SIG-M5 treated with dmso at 0.1 percent for 504 hours (cell line): Measurements from ENCODE around the gene TMEM51.
A peak's percentile ranks its signal among the peaks of the same experiment; 100 is the strongest.

ENCODE experiments used
- DNase-seq: peaks from one replicate; lab custom pipeline; 2025; ENCODE audit not compliant: unreplicated experiment; lab: John Stamatoyannopoulos, UW

Gene TMEM51

DNA sequence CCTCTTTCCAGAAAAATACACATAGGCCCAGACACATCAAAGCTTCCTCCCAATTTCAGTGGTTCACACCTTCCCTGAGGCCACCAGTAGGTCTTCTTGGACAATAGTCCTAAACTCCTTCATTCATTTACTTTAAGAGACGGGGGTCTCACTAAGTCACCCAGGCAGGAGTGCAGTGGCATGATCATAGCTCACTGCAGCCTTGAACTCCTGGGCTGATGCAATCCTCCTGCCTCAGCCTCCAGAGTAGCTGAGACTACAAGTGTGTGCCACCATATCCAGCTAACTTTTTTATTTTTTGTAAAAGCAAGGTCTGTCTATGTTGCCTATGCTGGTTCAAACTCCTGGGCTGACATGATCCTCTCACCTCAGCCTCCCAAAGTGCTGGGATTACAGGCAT is 85.2 kb downstream of the TMEM51 start:
- DNase-seq: no peak

DNA sequence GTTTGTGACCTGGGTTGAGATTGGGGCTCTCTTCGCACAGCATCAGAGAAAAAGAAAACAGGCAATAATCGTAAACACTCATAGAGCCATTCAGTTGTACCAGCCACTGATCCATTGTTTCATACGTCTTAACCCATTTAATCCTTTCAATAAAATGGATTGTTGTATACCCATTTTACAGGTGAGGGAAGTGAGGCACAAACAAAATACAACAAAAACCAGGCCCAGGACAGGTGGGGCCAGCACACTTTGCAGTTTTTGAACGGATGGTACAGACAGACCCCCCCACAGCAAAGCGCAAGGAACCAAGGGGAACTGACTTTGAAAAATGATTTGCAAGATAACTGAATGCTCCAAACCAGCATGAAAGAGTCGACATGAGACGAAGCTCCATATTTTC is 89.2 kb downstream of the TMEM51 start:
- no peak for DNase-seq

DNA sequence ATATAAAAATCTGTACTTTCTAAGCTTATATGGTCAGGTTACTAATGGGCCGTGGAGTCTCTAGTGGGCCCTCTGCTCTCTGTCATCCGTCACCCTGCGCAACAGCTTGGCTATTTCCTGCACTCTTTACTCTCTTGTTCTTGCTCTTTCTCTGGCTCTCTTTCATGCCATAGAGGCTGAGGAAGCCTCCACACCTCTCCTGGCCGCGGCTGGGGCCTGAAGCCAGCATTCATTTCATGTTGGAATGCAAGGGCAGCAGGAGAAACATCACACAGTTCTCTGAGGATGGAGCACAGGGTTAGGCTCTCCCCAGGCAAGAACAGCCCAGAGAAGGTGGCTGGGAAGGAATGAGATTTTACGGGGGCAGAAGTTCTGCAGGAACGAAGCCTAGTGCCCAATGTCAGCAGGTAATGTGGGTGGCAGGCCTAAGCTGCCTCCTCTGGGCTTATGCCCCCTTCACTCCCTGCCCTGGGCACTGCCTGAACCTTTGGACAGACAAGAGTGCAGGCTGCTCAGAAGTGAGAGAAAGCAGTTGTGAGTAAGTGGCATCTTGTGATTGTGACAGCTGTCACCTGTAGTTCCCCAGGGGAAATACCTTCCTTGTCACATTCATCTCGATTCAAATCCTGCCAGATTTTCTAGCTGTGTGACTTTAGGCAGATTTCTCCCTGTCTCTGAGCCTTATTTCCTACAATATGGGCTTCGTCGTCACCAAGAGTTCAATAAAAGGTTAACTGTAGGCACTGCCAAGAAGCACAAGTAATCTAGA is 89.9 kb downstream of the TMEM51 start:
- DNase-seq: no peak

DNA sequence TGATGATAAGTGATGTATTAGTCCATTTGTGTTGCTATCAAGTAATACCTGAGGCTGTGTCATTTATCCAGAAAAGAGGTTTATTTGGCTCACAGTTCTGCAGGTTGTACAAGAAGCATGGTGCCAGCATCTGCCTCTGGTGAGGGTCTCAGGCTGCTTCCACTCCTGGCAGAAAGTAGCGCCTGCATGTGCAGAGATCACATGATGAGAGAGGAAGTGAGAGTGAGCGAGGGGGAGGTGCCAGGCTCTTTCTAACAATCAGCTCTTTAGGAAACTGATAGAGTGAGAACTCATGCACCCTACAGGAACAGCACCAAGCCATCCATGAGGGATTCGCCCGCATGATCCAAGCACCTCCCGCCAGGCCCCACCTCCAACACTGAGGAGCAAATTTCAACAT is 91.3 kb downstream of the TMEM51 start:
- no peak for DNase-seq

DNA sequence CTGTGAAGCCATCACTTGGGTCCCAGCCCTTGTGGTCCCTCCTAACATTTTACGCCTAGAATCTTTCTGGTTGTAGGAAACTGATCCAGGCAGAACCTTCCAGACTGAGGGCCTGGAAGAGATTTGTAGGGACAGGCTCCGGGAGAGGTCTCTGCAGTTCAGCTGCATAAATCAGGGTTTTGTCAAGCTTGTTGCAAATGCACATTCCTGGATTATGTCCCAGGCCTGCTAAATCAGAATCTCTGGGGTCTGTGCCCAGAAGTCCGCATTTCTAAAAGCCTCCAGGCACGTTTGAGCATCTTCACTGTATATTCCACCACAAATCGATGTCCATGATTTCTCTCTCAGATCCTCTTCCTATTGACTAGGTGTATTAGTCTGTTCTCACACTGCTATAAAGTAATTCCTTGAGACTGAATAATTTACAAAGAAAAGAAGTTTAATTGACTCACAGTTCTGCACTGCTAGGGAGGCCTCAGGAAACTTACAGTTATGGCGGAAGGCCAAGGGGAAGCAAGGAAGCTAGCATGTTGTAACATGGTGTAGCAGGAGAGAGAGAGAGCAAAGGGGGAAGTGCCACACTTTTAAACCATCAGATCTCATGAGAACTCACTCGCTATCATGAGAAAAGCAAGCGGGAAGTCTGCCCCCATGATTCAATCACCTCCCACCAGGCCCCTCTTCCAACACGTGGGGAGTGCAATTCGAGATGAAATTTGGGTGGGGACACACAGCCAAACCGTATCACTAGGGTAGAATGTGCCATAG is 92.2 kb downstream of the TMEM51 start:
- DNase-seq: peak; percentile 5

DNA sequence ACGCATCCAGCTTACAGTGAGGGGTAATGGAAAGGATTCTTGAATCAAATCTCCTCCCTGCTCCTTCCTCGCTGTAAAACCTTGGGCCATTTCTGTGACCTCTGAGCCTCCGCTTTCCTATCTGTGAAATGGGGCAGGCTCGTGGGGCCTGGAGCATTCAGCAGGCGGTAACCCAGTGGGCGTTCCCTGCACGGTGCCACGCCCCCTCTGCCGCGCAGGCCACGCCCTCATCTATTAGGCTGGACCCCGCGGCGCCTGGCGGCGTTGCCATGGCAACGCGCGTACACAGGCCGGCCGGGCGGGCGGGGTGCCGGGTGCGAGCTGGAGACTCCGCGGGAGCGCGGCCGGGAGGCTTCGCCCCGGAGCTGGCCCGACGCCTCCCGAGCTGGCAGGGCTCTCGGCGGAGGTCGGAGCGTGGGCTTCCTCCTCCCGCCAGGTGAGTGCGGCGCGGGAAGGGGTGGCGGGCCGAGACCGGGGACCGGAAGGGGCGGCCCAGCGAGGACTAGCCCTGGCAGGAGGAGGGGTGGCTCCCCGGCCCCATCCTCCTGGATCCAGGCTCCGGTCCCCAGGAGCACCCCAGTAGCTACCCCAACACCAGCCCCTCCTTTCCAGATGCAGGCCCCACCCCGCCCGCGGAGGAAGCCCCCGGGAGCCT is 93.5 kb downstream of the TMEM51 start, which contains the start of gene FHAD1:
Gene FHAD1, plus strand, starts transcription at position 264 of the 655 bp plus-strand sequence. CDS start 4,562 bp downstream, outside the sequence.
- DNase-seq: no peak

DNA sequence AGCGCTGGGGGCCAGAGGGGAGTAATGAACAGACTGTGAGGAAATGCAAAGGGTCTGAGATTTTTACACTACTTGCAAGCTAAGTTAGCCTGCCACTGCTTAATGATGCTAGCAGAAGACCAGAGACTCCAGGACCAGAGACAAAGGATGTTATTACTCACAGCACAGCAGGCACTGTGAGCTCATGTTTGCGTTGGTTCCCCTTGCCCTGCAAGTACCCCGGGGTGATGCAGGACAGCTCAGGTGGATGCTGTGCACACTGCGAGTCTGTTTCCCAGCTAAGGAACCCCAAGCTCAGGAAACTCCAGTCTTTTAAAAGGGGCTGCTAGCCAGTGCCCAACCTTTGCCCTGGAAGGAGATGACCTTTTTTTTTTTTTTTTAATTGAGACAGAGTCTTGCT is 94.7 kb downstream of the TMEM51 start:
- no peak for DNase-seq

DNA sequence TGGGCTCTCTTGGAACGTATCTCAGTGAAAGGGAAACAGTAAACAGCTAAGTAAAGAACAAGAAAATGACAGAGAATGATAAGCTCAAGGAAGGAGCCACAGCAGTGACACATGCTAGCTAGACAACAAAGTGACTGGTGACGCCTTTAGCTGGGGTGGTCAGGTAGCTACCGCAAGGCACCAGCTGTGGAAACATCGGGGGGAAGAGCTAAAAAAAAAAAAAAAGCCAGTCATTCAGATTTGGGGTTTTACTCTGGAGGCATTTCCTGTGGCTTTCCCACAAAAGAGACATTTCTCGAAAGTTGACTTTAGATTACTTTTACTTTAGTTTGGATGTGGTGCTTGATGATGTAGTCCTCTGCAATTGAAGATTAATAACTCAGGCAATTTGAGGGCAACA is 95.5 kb downstream of the TMEM51 start:
- DNase-seq: no peak

DNA sequence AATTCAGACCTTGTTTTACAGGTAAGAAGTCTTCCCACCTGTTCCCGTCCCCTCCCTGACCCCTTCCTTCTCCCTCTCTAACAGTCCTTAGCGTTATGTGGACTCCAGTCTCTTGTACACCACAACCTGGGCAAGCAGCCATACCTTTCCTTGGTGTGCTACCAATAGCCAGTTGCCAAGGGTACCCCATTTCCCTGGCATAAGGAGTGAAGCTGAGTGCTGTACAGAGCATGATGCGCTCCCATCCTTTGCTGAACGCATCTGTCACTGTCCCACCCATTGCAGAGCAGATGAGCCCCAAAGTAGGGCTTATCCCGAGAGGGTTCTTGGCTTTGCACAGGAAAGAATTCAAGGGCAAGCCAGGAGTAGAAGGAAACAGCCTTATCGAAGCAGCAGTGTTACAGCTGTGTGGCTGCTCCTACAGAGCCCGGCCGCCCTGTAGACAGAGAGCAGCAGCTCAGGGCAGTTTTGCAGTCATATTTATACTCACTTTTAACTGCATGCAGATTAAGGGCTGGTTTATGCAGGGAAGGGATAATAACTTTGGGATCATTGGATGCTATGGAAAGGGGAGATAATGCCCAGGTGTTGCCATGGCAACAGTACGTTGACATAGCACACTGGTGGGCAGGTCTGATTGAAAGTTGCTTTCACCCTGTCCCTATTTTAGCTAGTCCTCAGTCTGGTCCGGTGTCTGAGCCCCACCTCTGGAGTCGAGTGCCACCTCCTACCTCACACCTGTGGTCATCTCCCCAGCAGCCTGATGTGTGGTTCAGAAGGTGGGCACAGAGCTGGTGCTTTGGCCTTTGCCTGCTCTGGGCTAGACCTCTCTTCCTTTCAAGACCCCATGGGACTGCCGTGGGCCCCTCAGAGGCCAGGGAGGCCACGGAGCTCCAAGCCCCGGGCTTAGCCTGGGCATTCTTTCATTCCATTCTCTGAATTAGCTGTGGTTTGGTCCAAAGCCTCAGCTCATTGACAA is 98.6 kb downstream of the TMEM51 start:
- no peak for DNase-seq

DNA sequence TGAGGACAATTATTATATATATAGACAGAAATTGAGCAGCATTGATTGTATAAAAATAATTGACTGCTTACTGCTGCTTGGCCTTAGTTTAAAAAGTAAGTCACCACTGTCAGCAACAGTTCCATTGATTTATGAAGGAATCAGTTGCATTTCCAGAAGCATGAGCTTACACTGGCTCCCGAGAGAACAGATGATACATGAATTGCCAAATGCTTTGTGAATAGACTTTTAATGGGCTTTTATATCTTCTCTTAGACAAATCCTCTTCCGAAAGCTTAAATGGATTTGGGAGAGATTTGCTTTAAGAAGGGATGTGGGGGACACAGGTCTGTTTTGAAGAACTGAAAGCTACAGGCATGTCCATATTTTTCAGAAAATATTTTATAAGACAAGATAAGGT is 101.0 kb downstream of the TMEM51 start:
- DNase-seq: no peak

DNA sequence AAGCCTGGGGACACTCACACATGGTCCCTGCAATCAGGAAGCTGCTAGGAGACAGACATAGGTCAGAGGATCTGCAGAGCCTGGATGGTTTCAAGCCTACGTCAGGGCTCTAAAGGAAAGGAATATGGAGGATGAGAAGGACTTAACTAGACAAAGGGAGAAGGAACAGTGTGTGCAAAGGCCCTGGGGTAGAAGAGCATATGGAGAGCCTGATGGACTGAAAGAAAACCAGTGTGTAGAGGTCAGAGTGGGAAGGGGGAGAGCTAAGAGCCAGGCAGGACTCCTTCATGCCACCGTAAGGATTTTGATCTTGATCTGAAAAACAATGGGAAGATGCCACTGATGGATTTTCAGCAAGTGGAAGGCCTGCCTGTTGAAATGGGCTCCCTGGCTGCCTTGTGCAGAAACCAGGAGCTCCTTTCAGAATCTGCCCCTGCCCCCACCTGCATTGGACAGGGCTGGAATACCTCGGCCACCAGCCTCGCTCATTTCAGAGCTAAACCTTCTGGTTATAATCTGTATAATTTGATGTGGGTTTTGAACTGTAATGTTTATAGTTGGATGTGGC is 102.1 kb downstream of the TMEM51 start:
- no peak for DNase-seq

DNA sequence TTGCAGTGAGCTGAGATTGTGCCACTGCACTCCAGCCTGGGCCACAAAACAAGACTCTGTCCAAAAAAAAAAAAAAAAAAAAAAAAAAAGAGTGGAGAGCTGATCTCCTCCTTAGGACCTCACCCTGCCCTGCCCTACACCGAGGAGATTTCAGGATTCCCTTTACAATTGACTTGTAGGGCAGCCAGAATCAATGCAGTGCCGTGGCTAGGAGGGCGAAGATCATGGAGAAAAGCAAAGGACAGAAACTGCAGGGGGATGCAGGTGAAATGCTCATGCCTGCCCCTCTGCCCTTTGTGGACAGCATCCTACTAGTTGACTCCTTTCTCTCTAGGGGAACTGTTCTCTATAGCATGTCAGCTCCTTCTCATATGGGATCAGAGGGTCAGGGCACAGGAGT is 103.0 kb downstream of the TMEM51 start:
- DNase-seq: no peak

DNA sequence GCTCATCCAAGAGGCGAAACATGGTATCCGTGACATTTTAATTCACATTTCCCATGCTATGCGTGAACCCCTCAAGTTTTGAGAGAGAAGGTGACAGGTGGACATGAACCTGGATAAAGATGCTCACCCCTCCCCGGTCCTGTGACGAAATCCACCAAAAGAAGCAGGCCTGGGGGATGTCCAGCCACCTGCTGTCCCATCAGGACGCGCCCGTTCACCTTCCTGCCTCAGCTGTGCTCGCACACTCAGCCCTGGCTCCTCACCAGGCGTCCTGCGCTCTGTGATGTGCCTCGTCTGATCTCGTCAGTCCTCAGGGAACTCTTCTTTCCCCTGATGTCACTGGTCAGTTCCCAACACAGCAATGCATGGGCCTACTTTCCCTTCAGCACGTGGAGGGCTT is 103.8 kb downstream of the TMEM51 start:
- DNase-seq: no peak

DNA sequence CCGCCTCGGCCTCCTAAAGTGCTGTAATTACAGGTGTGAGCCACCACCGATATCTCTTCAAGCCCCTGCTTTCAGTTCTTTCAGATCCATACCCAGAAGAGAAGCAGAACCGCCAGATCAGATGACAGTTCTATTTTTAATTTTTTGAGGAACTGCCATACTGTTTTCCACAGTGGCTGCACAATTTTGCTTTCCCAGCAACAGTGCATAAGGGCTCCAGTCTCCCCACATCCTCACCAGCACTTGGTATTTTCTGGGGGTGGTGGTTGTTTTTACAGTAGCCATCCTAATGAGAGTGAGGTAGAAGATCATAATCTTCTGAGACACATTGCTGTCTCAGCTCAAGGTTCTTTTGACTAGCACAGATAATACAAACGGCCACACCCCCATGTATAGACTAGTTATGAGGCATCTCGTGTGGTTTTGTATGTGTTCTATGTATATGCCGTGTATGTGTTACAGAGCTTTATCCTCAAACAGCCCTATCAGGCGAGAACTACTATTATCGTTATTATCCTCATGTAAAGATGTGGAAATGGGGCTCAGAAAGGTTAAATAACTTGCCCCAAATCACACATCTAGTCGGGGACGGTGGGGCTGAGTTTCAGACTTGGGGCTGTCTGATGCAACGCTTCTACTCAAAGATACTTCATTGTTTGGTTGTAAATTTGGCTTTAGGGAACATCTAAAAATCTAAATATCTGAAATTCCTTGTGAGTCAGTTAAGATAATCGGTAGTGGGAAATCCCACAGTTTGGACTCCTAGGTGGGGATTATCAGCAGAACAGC is 105.5 kb downstream of the TMEM51 start:
- DNase-seq: no peak

DNA sequence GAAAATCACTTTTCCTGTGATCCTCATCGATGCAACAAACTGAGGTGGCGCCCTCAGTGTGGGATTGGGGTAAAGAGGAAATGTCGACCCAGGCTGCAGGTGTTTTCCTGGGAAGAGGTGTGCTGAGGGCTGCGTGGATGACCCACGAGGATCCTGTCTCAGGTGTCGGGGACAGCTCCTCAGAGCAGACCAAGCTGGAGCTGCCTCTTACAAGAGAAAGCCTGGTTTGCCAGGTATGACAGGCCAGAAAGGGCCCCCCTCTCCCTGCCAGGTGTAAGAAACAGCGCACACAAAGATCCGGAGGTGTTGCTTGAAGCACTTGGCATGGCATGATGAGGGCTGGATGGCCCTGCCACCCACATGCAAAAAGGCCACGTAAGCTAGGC is 106.1 kb downstream of the TMEM51 start:
- DNase-seq: no peak

DNA sequence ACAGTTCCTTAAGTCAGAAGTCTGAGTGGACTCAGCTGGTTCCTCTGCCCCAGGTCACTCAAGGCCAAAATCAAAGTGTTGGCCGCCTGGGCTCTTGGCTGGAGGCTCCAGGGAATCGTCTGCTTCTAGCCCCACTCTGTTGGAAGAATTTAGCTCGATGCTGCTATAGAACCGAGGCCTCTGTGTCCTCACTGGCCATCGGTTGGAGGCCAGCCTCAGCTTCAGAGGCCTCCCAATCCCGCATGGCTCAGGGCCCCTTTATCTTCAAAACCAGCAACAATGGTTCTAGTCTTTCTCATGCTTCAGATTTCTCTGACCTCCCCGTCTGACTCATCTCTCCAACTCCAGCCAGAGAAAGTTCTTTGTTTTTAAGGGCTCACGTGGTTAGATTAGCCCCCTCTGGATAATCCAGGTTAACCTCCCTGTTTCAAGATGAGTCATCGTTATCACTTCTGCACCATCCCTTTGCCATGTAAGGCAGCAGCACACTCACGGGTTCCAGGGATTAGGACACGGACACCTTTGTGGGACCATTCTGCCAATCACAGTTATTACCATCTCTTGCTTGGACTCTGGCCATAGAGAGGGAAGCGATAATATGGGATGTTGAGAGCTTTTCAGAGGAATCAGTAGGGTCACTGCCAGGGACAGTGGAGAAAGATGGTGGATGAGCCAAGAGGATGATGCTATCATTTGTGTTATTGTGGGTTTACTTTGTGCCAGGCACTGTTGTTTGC is 107.0 kb downstream of the TMEM51 start:
- no peak for DNase-seq

DNA sequence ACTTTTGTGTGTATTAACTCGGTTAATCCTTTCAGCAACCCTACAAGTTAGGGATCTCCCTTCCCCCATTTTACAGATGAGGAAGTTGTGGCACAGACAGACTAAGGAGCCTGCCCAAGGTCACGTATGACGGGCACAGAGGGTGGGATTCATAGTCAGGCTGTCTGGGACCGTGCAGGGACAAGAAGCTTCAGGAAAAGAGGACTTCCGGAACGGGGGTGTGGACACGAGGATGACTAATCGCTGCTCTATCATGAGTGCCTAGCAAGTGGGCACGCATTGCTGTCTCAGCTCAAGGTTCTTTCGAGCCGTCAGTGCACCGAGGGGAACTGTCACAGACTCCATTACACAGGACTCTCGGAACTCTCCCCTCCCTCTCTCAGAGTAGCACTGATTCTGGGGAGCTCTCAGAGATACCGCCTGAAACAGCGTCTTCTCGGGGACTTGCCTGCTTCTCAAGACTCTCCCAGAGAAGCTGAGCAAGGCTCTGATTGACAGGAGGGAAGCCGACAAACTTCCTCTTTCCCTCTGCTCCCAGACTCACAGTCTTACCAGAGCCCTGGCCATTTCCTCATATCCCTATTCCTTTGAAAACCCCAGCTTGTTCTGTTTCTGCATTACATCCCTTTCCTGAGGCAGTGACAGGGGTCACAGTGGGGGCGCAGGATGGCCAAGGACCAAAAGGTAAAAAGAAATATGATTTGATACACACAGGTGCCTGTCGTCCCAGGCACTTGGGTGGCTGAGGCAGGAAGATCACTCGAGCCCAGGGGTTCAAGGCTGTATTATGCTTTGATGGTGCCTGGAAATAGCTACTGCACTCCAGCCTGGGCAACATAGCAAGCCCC is 107.8 kb downstream of the TMEM51 start:
- peak; percentile 60 for DNase-seq

DNA sequence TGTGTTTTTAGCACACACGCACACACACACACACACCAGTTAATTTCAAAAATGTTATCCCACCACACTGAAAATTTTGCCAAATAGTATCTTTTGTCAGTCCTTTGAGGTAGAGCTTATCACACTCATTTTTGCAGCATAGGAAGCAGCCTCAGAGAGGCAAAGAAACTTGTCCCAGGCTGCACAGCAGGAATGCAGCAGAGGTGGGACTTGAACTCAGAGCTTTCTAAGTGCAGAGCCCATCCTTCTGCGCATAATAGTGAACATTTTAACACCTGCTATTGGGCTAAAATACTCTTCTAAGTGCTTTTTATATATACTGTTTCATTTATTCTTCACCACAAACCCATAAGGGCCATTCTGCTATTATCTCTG is 108.4 kb downstream of the TMEM51 start:
- no peak for DNase-seq
